SKM-1 (cell line): Measurements from ENCODE around the gene LAMA5.

Experiments used
- DNase-seq: peaks from one replicate; lab custom pipeline; 2025; ENCODE audit not compliant: unreplicated experiment; lab: John Stamatoyannopoulos, UW

Gene LAMA5

GRCh38 chr20:62305149-62305764, 61.9 kb downstream of the LAMA5 start:
- DNase-seq, result no peak

- no peak for DNase-seq
These were observed 62.6 kb downstream of the LAMA5 start for GRCh38 chr20:62304331-62305148.

GRCh38 chr20:62303340-62304226, 63.5 kb downstream of the LAMA5 start:
- no peak for DNase-seq

- DNase-seq, result no peak
These were observed 64.1 kb downstream of the LAMA5 start for GRCh38 chr20:62303062-62303339.

- DNase-seq, result peak; percentile 96
These were observed 64.6 kb downstream of the LAMA5 start, which contains the start of gene ADRM1 for GRCh38 chr20:62302341-62303061. TSS of gene ADRM1 (plus strand) at chr20:62302997. CDS start at chr20:62303569, 572 bp downstream.

GRCh38 chr20:62301773-62302340, 65.3 kb downstream of the LAMA5 start:
- peak; percentile 93 for DNase-seq

- DNase-seq, result no peak
These were observed 65.9 kb downstream of the LAMA5 start for GRCh38 chr20:62301111-62301668.

GRCh38 chr20:62300319-62300718, 66.8 kb downstream of the LAMA5 start:
- no peak for DNase-seq

GRCh38 chr20:62299666-62300236, 67.4 kb downstream of the LAMA5 start:
- no peak for DNase-seq

GRCh38 chr20:62298577-62299249, 68.4 kb downstream of the LAMA5 start:
- DNase-seq, result no peak

- DNase-seq, result no peak
These were observed 69.5 kb downstream of the LAMA5 start for GRCh38 chr20:62297449-62298227.

GRCh38 chr20:62296724-62297448, 70.2 kb downstream of the LAMA5 start:
- no peak for DNase-seq

- no peak for DNase-seq
These were observed 72.6 kb downstream of the LAMA5 start for GRCh38 chr20:62294516-62294915.

- DNase-seq, result no peak
These were observed 73.2 kb downstream of the LAMA5 start for GRCh38 chr20:62293946-62294345.

- no peak for DNase-seq
These were observed 73.9 kb downstream of the LAMA5 start for GRCh38 chr20:62293111-62293784.

GRCh38 chr20:62292108-62292507, 75.0 kb downstream of the LAMA5 start:
- DNase-seq, result no peak

GRCh38 chr20:62291251-62292066, 75.7 kb downstream of the LAMA5 start:
- DNase-seq, result no peak
